GM19035 (cell line): ENCODE measurements around the gene CCDC8.
"Not testable (repeated sequence)": the region's sequence is repeated elsewhere in the genome, so short reads cannot be mapped to it uniquely, and the experiment has no call there.

Source experiments
- ATAC-seq: cut with Tn5 transposase; IDR thresholded peaks from one replicate; pipeline ENCODE4 v1.9.1; 2021; ENCODE audit not compliant: unreplicated experiment

The CCDC8 gene

GRCh38 chr19:46413262-46414031 lies at the start of gene CCDC8:
TSS of gene CCDC8 (minus strand) at chr19:46413564. CDS start at chr19:46412810, 754 bp downstream.
- no peak for ATAC-seq

- ATAC-seq = no peak
Observed at GRCh38 chr19:46461537-46461936, 48.2 kb upstream of the CCDC8 start.

- ATAC-seq = no peak
Observed at GRCh38 chr19:46460981-46461380, 47.6 kb upstream of the CCDC8 start.

- ATAC-seq = no peak
Observed at GRCh38 chr19:46460055-46460454, 46.7 kb upstream of the CCDC8 start.

GRCh38 chr19:46456930-46457329 lies 43.6 kb upstream of the CCDC8 start:
- ATAC-seq = no peak

- no peak for ATAC-seq
Observed at GRCh38 chr19:46454244-46454643, 40.9 kb upstream of the CCDC8 start.

GRCh38 chr19:46453661-46454060 lies 40.3 kb upstream of the CCDC8 start:
- no peak for ATAC-seq

GRCh38 chr19:46452186-46452585 lies 38.8 kb upstream of the CCDC8 start:
- no peak for ATAC-seq

GRCh38 chr19:46451352-46451751 lies 38.0 kb upstream of the CCDC8 start:
- no peak for ATAC-seq

- ATAC-seq = no peak
Observed at GRCh38 chr19:46450737-46451136, 37.4 kb upstream of the CCDC8 start.

- no peak for ATAC-seq
Observed at GRCh38 chr19:46449228-46449627, 35.9 kb upstream of the CCDC8 start.

GRCh38 chr19:46448601-46449000 lies 35.2 kb upstream of the CCDC8 start:
- no peak for ATAC-seq

GRCh38 chr19:46447824-46448223 lies 34.5 kb upstream of the CCDC8 start:
- no peak for ATAC-seq

GRCh38 chr19:46447006-46447405 lies 33.6 kb upstream of the CCDC8 start:
- ATAC-seq = no peak

- no peak for ATAC-seq
Observed at GRCh38 chr19:46446021-46446420, 32.7 kb upstream of the CCDC8 start.

GRCh38 chr19:46442808-46443450 lies 29.6 kb upstream of the CCDC8 start:
- ATAC-seq = no peak

- no peak for ATAC-seq
Observed at GRCh38 chr19:46441866-46442265, 28.5 kb upstream of the CCDC8 start.

- not testable (repeated sequence) for ATAC-seq
Observed at GRCh38 chr19:46435689-46436088, 22.3 kb upstream of the CCDC8 start.

GRCh38 chr19:46435009-46435408 lies 21.6 kb upstream of the CCDC8 start:
- ATAC-seq = no peak

GRCh38 chr19:46433470-46433869 lies 20.1 kb upstream of the CCDC8 start:
- ATAC-seq = not testable (repeated sequence)

GRCh38 chr19:46431824-46432223 lies 18.5 kb upstream of the CCDC8 start:
- ATAC-seq = no peak

GRCh38 chr19:46429999-46430398 lies 16.6 kb upstream of the CCDC8 start:
- no peak for ATAC-seq
